ENCODE data around the gene NDFIP1. TPM values are rescaled to one million over a fixed set of nuclear protein-coding genes. Genes with fewer than 3 reads are reported as not detected.

Gene NDFIP1
- total and polyA plus RNA-seq, 2 of the 13 experiments (the other 11 are each of a cell fraction or from before 2014, with no cell fraction given) = 12.4 to 15.7 TPM

DNA sequence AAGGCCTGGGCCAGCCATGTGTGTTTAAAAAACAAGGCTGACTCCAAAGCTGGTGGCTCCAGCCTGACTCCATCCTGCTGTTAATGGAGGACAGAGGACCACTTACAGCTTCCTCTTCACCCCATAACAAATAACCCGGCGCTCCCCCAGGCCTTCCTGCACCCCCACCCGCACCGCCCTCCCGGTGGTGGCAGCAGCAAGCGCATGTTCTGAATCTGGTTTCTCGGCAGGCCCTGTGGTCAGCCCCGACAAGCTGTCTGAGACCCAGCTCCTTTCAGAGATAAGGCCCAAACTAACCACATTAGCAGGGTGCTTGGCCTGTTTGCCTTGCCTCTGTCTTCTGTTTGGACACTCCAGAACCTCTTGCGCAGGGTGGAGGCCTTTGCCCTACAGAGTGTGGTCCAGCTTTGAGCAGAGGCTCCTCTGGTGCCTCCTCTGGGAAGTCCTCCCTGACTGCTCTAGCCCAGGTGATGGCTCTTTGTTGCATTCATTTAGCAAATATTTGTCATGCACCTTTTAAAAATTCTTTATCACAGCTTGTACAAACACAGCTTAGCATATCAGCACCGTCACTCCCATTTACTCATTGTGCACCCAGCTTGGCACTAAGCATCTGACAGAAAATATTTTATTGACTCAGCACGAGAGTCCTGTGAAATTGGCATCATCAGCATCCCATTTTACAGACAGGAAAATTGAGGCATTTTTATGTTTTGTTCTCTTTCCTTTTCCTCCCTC lies 78.4 kb downstream of the NDFIP1 start (continued):
- TF ChIP-seq PHF20 (CRISPR knock-in tag; IDR thresholded peaks at IDR 0.05) = no peak
- no peak for TF ChIP-seq ZNF225 (CRISPR knock-in tag; IDR thresholded peaks at IDR 0.05)
- no peak for TF ChIP-seq ETV5 (CRISPR knock-in tag; IDR thresholded peaks at IDR 0.05; ENCODE audit: borderline replicate concordance)
- 0 out of 2 replicates have a peak, but pooled peaks have one; percentile 36 for TF ChIP-seq ZSCAN25 (CRISPR knock-in tag; IDR thresholded peaks at IDR 0.05)
- TF ChIP-seq, protein P1, sequence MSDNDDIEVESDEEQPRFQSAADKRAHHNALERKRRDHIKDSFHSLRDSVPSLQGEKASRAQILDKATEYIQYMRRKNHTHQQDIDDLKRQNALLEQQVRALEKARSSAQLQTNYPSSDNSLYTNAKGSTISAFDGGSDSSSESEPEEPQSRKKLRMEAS (IDR thresholded peaks at IDR 0.05) = no peak
- no peak for TF ChIP-seq PAF1 (CRISPR knock-in tag; IDR thresholded peaks at IDR 0.05)
- TF ChIP-seq, protein P2, sequence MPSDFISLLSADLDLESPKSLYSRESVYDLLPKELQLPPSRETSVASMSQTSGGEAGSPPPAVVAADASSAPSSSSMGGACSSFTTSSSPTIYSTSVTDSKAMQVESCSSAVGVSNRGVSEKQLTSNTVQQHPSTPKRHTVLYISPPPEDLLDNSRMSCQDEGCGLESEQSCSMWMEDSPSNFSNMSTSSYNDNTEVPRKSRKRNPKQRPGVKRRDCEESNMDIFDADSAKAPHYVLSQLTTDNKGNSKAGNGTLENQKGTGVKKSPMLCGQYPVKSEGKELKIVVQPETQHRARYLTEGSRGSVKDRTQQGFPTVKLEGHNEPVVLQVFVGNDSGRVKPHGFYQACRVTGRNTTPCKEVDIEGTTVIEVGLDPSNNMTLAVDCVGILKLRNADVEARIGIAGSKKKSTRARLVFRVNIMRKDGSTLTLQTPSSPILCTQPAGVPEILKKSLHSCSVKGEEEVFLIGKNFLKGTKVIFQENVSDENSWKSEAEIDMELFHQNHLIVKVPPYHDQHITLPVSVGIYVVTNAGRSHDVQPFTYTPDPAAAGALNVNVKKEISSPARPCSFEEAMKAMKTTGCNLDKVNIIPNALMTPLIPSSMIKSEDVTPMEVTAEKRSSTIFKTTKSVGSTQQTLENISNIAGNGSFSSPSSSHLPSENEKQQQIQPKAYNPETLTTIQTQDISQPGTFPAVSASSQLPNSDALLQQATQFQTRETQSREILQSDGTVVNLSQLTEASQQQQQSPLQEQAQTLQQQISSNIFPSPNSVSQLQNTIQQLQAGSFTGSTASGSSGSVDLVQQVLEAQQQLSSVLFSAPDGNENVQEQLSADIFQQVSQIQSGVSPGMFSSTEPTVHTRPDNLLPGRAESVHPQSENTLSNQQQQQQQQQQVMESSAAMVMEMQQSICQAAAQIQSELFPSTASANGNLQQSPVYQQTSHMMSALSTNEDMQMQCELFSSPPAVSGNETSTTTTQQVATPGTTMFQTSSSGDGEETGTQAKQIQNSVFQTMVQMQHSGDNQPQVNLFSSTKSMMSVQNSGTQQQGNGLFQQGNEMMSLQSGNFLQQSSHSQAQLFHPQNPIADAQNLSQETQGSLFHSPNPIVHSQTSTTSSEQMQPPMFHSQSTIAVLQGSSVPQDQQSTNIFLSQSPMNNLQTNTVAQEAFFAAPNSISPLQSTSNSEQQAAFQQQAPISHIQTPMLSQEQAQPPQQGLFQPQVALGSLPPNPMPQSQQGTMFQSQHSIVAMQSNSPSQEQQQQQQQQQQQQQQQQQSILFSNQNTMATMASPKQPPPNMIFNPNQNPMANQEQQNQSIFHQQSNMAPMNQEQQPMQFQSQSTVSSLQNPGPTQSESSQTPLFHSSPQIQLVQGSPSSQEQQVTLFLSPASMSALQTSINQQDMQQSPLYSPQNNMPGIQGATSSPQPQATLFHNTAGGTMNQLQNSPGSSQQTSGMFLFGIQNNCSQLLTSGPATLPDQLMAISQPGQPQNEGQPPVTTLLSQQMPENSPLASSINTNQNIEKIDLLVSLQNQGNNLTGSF (CRISPR knock-in tag; IDR thresholded peaks at IDR 0.05) = no peak
- TF ChIP-seq ZNF598 (CRISPR knock-in tag; IDR thresholded peaks at IDR 0.05; ENCODE audit: borderline replicate concordance) = no peak
- TF ChIP-seq ZNF382 (CRISPR knock-in tag; IDR thresholded peaks at IDR 0.05; ENCODE audit: borderline replicate concordance) = no peak
- 0 out of 2 replicates have a peak, but pooled peaks have one; percentile 38 for TF ChIP-seq ZFX (CRISPR knock-in tag; IDR thresholded peaks at IDR 0.05; ENCODE audit: low read depth)
- TF ChIP-seq ZNF468 (CRISPR knock-in tag; IDR thresholded peaks at IDR 0.05) = no peak
- TF ChIP-seq, protein P3, sequence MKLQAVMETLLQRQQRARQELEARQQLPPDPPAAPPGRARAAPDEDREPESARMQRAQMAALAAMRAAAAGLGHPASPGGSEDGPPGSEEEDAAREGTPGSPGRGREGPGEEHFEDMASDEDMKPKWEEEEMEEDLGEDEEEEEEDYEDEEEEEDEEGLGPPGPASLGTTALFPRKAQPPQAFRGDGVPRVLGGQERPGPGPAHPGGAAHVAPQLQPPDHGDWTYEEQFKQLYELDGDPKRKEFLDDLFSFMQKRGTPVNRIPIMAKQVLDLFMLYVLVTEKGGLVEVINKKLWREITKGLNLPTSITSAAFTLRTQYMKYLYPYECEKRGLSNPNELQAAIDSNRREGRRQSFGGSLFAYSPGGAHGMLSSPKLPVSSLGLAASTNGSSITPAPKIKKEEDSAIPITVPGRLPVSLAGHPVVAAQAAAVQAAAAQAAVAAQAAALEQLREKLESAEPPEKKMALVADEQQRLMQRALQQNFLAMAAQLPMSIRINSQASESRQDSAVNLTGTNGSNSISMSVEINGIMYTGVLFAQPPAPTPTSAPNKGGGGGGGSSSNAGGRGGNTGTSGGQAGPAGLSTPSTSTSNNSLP (IDR thresholded peaks at IDR 0.05; ENCODE audit: low read depth, low read length) = no peak
- TF ChIP-seq PCBP2 (optimal IDR thresholded peaks at IDR 0.05; ENCODE audit: low read depth, low read length, poor library complexity, severe bottlenecking) = no peak
- no peak for TF ChIP-seq TCF7 (IDR thresholded peaks at IDR 0.05; ENCODE audit: low read depth)
- TF ChIP-seq MTA3 (CRISPR knock-in tag; IDR thresholded peaks at IDR 0.05) = no peak
- TF ChIP-seq PLRG1 (conservative IDR thresholded peaks at IDR 0.05) = no peak
- no peak for TF ChIP-seq SMARCC2 (IDR thresholded peaks at IDR 0.05)
- TF ChIP-seq ATRX (CRISPR knock-in tag; IDR thresholded peaks at IDR 0.05; ENCODE audit: borderline replicate concordance) = no peak
- TF ChIP-seq KLF13 (CRISPR knock-in tag; IDR thresholded peaks at IDR 0.05) = no peak
- TF ChIP-seq ZBTB38 (CRISPR knock-in tag; IDR thresholded peaks at IDR 0.05) = no peak
- no peak for TF ChIP-seq ZNF547 (CRISPR knock-in tag; IDR thresholded peaks at IDR 0.05)
- no peak for TF ChIP-seq TRIM24 (CRISPR knock-in tag; IDR thresholded peaks at IDR 0.05)
- no peak for TF ChIP-seq ZNF552 (CRISPR knock-in tag; IDR thresholded peaks at IDR 0.05; ENCODE audit: borderline replicate concordance)
- TF ChIP-seq, protein P4, sequence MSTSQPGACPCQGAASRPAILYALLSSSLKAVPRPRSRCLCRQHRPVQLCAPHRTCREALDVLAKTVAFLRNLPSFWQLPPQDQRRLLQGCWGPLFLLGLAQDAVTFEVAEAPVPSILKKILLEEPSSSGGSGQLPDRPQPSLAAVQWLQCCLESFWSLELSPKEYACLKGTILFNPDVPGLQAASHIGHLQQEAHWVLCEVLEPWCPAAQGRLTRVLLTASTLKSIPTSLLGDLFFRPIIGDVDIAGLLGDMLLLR (CRISPR knock-in tag; IDR thresholded peaks at IDR 0.05) = no peak
- TF ChIP-seq MEIS1 (CRISPR knock-in tag; IDR thresholded peaks at IDR 0.05; ENCODE audit: borderline replicate concordance) = no peak
